Tibial artery (tissue), 4 donors: ENCODE data around the gene NR1I2.

ENCODE experiments used
- DNase-seq, 2 donors: peaks; one replicate each; pipeline ENCODE4 v3.0.0-alpha.2; 2019
- H3K27ac ChIP-seq, 2 donors: fragments of 200-600 bp; sonication (generic) in 1 of 2; 1 replicate in 1 of 2; 2 replicates in 1 of 2; pipeline ENCODE4 v1.5.1; 2018 to 2019; ENCODE audit warnings: mild to moderate bottlenecking in 1 of 2
- H3K27me3 ChIP-seq, 2 donors: fragments of 200-600 bp; sonication (generic) in 1 of 2; one replicate each; pipeline versions ENCODE4 v1.5.1 to v1.6.0; 2016 to 2019
- H3K36me3 ChIP-seq, 3 donors: fragments of 200-600 bp; sonication (generic) in 2 of 3; one replicate each; pipeline ENCODE4 v1.5.1; 2016 to 2019; ENCODE audit warnings: mild to moderate bottlenecking in 2 of 3
- H3K4me1 ChIP-seq, 4 donors: fragments of 200-600 bp; sonication (generic) in 2 of 4; 1 replicate in 3 of 4; 2 replicates in 1 of 4; pipeline ENCODE4 v1.5.1; 2016 to 2019
- H3K4me3 ChIP-seq, 2 donors: fragments of 200-600 bp; sonication (generic) in 1 of 2; 1 replicate in 1 of 2; 2 replicates in 1 of 2; pipeline ENCODE4 v1.5.1; 2018 to 2019; ENCODE audit warnings: mild to moderate bottlenecking in 2 of 2
- H3K9me3 ChIP-seq, 3 donors: fragments of 200-600 bp; sonication (generic) in 1 of 3; one replicate each; pipeline ENCODE4 v1.5.1; 2016 to 2019
- intact Hi-C: fragments of 100-400 bp; cut with DNase I; formaldehyde crosslinking; loops from one replicate; pipeline ENCODE4 v1.15.0; 2023; ENCODE audit warnings: low total_unique reads
- TF ChIP-seq, protein P1 (sequence below), 2 experiments: fragments of 200-600 bp in 1 of 2; fragments of 450-650 bp in 1 of 2; IDR thresholded peaks; one replicate each; pipeline ENCODE4 v1.5.1; 2017 to 2019; ENCODE audit warnings: antibody characterized with exemption in 2 of 2, mild to moderate bottlenecking in 1 of 2, moderate library complexity in 1 of 2

NR1I2 gene

GRCh38 chr3:119792270-119792669 lies 10.4 kb downstream of the NR1I2 start:
- H3K36me3 ChIP-seq, result no peaks in the 10 kb centered on the region
- no peaks in the 10 kb centered on the region for H3K27me3 ChIP-seq
- no peaks in the 10 kb centered on the region for H3K9me3 ChIP-seq
- no peak overlapping the region for H3K27ac ChIP-seq
- H3K4me3 ChIP-seq, result no peak overlapping the region
- no peaks in the 10 kb centered on the region for H3K4me1 ChIP-seq
- intact Hi-C loops, result no loop called here
- TF ChIP-seq, protein P1, sequence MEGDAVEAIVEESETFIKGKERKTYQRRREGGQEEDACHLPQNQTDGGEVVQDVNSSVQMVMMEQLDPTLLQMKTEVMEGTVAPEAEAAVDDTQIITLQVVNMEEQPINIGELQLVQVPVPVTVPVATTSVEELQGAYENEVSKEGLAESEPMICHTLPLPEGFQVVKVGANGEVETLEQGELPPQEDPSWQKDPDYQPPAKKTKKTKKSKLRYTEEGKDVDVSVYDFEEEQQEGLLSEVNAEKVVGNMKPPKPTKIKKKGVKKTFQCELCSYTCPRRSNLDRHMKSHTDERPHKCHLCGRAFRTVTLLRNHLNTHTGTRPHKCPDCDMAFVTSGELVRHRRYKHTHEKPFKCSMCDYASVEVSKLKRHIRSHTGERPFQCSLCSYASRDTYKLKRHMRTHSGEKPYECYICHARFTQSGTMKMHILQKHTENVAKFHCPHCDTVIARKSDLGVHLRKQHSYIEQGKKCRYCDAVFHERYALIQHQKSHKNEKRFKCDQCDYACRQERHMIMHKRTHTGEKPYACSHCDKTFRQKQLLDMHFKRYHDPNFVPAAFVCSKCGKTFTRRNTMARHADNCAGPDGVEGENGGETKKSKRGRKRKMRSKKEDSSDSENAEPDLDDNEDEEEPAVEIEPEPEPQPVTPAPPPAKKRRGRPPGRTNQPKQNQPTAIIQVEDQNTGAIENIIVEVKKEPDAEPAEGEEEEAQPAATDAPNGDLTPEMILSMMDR (IDR thresholded peaks at IDR 0.05), result no peak
- DNase-seq, result no peak

DNA sequence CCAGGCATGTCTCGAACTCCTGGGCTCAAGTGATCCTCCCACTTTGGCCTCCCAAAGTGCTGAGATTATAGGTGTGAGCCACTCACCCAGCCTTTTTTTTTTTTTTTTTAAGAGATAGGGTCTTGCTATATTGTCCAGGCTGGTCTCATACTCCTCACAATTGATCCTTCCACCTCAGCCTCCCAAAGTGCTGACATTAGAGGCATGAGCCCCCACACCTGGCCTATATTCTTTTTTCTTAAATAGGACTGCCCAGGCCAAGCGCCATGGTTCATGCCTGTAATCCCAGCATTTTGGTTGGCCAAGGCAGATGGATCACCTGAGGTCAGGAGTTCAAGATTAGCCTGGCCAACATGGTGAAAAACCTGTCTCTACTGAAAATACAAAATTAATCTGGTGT lies 12.5 kb downstream of the NR1I2 start:
- no peak overlapping the region for H3K27ac ChIP-seq
- TF ChIP-seq, protein P1 (IDR thresholded peaks at IDR 0.05), result no peak
- intact Hi-C loops, result no loop called here

GRCh38 chr3:119794971-119795612 lies 13.2 kb downstream of the NR1I2 start:
- Histone ChIP-seq H3K27me3 (no peaks in the 10 kb centered on the region), H3K4me3 (no peak overlapping the region)
- DNase-seq, result no peak

More for the DNA sequence above, 12.5 kb downstream of the NR1I2 start:
- DNase-seq, result no peak
- Histone ChIP-seq H3K9me3 (no peaks in the 10 kb centered on the region), H3K27me3 (no peaks in the 10 kb centered on the region), H3K36me3 (no peaks in the 10 kb centered on the region), H3K4me3 (no peak overlapping the region), H3K4me1 (no peaks in the 10 kb centered on the region)

GRCh38 chr3:119795849-119796248 lies 13.9 kb downstream of the NR1I2 start:
- no peaks in the 10 kb centered on the region for H3K27me3 ChIP-seq
- no peak for DNase-seq
- no peaks in the 10 kb centered on the region for H3K4me1 ChIP-seq
- intact Hi-C loops, result no loop called here
- no peak overlapping the region for H3K27ac ChIP-seq
- no peaks in the 10 kb centered on the region for H3K9me3 ChIP-seq
- no peaks in the 10 kb centered on the region for H3K36me3 ChIP-seq
- no peak overlapping the region for H3K4me3 ChIP-seq
- TF ChIP-seq, protein P1 (IDR thresholded peaks at IDR 0.05), result no peak

More at GRCh38 chr3:119794971-119795612, 13.2 kb downstream of the NR1I2 start:
- no peak overlapping the region for H3K27ac ChIP-seq
- TF ChIP-seq, protein P1 (IDR thresholded peaks at IDR 0.05), result no peak
- H3K9me3 ChIP-seq, result no peaks in the 10 kb centered on the region
- intact Hi-C loops, result no loop called here
- H3K4me1 ChIP-seq, result no peaks in the 10 kb centered on the region
- no peaks in the 10 kb centered on the region for H3K36me3 ChIP-seq

DNA sequence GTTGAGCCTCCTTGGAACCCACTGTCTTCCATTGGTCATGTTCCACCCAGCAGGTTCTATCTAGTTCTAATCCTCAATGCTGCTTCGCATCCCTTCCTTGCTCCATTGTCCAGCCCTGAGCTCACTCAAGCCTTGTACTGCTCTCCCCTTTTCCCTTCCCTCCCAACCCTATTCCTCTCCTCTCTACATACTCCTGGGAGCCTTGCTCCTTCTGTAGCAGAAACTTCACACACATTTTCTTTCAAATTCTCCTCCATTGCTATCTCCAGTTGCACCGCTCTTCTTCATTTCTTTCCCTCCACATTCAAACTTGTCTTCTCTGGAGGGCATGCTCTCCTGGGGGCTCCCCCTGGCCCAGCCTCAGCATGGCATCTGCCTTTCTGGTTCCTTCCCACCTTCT lies 14.5 kb downstream of the NR1I2 start:
- no peak overlapping the region for H3K27ac ChIP-seq
- H3K36me3 ChIP-seq, result no peaks in the 10 kb centered on the region
- H3K4me3 ChIP-seq, result no peak overlapping the region
- H3K9me3 ChIP-seq, result no peaks in the 10 kb centered on the region
- no peak for DNase-seq
- TF ChIP-seq, protein P1 (IDR thresholded peaks at IDR 0.05), result no peak
- H3K27me3 ChIP-seq, result no peaks in the 10 kb centered on the region
- no peaks in the 10 kb centered on the region for H3K4me1 ChIP-seq
- intact Hi-C loops, result no loop called here

GRCh38 chr3:119796785-119797184 lies 14.9 kb downstream of the NR1I2 start:
- no peaks in the 10 kb centered on the region for H3K9me3 ChIP-seq
- no peak for DNase-seq

More at GRCh38 chr3:119796785-119797184, 14.9 kb downstream of the NR1I2 start:
- Histone ChIP-seq H3K36me3 (no peaks in the 10 kb centered on the region), H3K4me1 (no peaks in the 10 kb centered on the region), H3K4me3 (no peak overlapping the region), H3K27me3 (no peaks in the 10 kb centered on the region), H3K27ac (no peak overlapping the region)
- TF ChIP-seq, protein P1 (IDR thresholded peaks at IDR 0.05), result no peak
- intact Hi-C loops, result no loop called here
